GM10847 (cell line): ENCODE results near the gene ADD3.

Source experiments
- POLR2A ChIP-seq: IDR thresholded peaks from 2 replicates; pipeline ENCODE4 v1.6.1; 2011; ENCODE audit not compliant: insufficient read length; ENCODE audit errors: extremely low read depth

The ADD3 gene

GRCh38 chr10:109972372-109973001, 35.3 kb upstream of the ADD3 start:
- no peak for TF ChIP-seq POLR2A

- no peak for TF ChIP-seq POLR2A
These were observed 34.4 kb upstream of the ADD3 start for GRCh38 chr10:109973326-109973829.

- no peak for TF ChIP-seq POLR2A
These were observed 33.1 kb upstream of the ADD3 start for GRCh38 chr10:109974504-109975191.

GRCh38 chr10:109975244-109976190, 32.3 kb upstream of the ADD3 start:
- TF ChIP-seq POLR2A = no peak

GRCh38 chr10:109976681-109977080, 31.1 kb upstream of the ADD3 start:
- TF ChIP-seq POLR2A = no peak

GRCh38 chr10:109977382-109977806, 30.4 kb upstream of the ADD3 start:
- TF ChIP-seq POLR2A = no peak

- no peak for TF ChIP-seq POLR2A
These were observed 29.3 kb upstream of the ADD3 start for GRCh38 chr10:109978481-109978880.

- TF ChIP-seq POLR2A = no peak
These were observed 28.6 kb upstream of the ADD3 start for GRCh38 chr10:109979215-109979614.

GRCh38 chr10:109981650-109982049, 26.1 kb upstream of the ADD3 start:
- TF ChIP-seq POLR2A = no peak

GRCh38 chr10:109982123-109982522, 25.7 kb upstream of the ADD3 start:
- no peak for TF ChIP-seq POLR2A

- TF ChIP-seq POLR2A = no peak
These were observed 25.0 kb upstream of the ADD3 start for GRCh38 chr10:109982812-109983211.

- TF ChIP-seq POLR2A = no peak
These were observed 23.8 kb upstream of the ADD3 start for GRCh38 chr10:109984013-109984412.

- no peak for TF ChIP-seq POLR2A
These were observed 20.2 kb upstream of the ADD3 start for GRCh38 chr10:109987452-109988211.

- no peak for TF ChIP-seq POLR2A
These were observed 19.6 kb upstream of the ADD3 start for GRCh38 chr10:109988212-109988596.
